ENCODE results near the gene ELOVL5.

ELOVL5 gene

GRCh38 chr6:53230775-53231467, 117.8 kb downstream of the ELOVL5 start:
- Mint-ChIP-seq H3K4me1 (no peaks in the 10 kb centered on the region), H3K27me3 (ENCODE audit: low read depth, poor library complexity) (peaks cover 5% of the 10 kb centered on the region), H3K9me3 (no peaks in the 10 kb centered on the region), H3K4me3 (no peak overlapping the region), H3K36me3 (ENCODE audit: low read depth) (no peaks in the 10 kb centered on the region), H3K27ac (no peak overlapping the region)
- TF ChIP-seq CTCF (IDR thresholded peaks at IDR 0.05): no peak
- no peak for DNase-seq

GRCh38 chr6:53227847-53228246, 120.9 kb downstream of the ELOVL5 start:
- no peak for DNase-seq
- Mint-ChIP-seq H3K9me3 (no peaks in the 10 kb centered on the region), H3K36me3 (ENCODE audit: low read depth) (no peaks in the 10 kb centered on the region), H3K27me3 (ENCODE audit: low read depth, poor library complexity) (peaks cover 14% of the 10 kb centered on the region), H3K4me1 (no peaks in the 10 kb centered on the region), H3K27ac (no peak overlapping the region), H3K4me3 (no peak overlapping the region)
- no peak for TF ChIP-seq CTCF (IDR thresholded peaks at IDR 0.05)

GRCh38 chr6:53220605-53221004, 128.1 kb downstream of the ELOVL5 start:
- peaks cover 11% of the 10 kb centered on the region for H3K27me3 Mint-ChIP-seq (ENCODE audit: low read depth, poor library complexity)
- no peak overlapping the region for H3K4me3 Mint-ChIP-seq
- peaks cover 5% of the 10 kb centered on the region for H3K4me1 Mint-ChIP-seq
- no peaks in the 10 kb centered on the region for H3K36me3 Mint-ChIP-seq (ENCODE audit: low read depth)
- H3K27ac Mint-ChIP-seq: no peak overlapping the region
- H3K9me3 Mint-ChIP-seq: no peaks in the 10 kb centered on the region
- no peak for DNase-seq
- no peak for TF ChIP-seq CTCF (IDR thresholded peaks at IDR 0.05)
